ENCODE measurements around the gene ZNF451. TPM values are rescaled to one million over a fixed set of nuclear protein-coding genes. Genes with fewer than 3 reads are reported as not detected.

ZNF451 gene
- total RNA-seq, 1 experiment from 2014 or later = 72.2 TPM

GRCh38 chr6:57173886-57174510, 84.0 kb downstream of the ZNF451 start:
- no peak for TF ChIP-seq EZH2 (IDR thresholded peaks at IDR 0.05; ENCODE audit: borderline replicate concordance, low read depth, low read length, poor library complexity, severe bottlenecking)
- no peak for TF ChIP-seq CTCF (conservative IDR thresholded peaks at IDR 0.05; ENCODE audit: low read depth, low read length)
- ChIA-PET CTCF (no interaction called here), POLR2A (ENCODE audit: low non-redundant PET) (no interaction called here)
- H3K4me3 ChIP-seq (ENCODE audit: low read depth, low read length, poor library complexity, severe bottlenecking) = peak overlapping the region; percentile 83
- BruUV-seq (replicated peaks) = TSS peak; percentile 91
- no peaks in the 10 kb centered on the region for H3K9me3 ChIP-seq (ENCODE audit: low read depth, low read length, poor library complexity, severe bottlenecking)
- peak; percentile 63 for DNase-seq (ENCODE audit: low spot score)
- intact Hi-C loops (cut with micrococcal nuclease; ENCODE audit: unreplicated experiment) = loop anchor here (5.0 to 10.0 kb wide), 2 partner anchors 143 to 269 kb away; partner anchors contain the start of gene PRIM2
- H3K27ac ChIP-seq (ENCODE audit: low read depth, low read length, poor library complexity, severe bottlenecking) = peak overlapping the region; percentile 93
- H3K4me1 ChIP-seq (ENCODE audit: insufficient read depth, low read length, poor library complexity, severe bottlenecking) = peaks cover 16% of the 10 kb centered on the region
- H3K27me3 ChIP-seq (replicated peaks; ENCODE audit: insufficient read depth, low read depth, low read length, poor library complexity) = no peaks in the 10 kb centered on the region
- H3K36me3 ChIP-seq (ENCODE audit: insufficient read depth, low read length, poor library complexity, severe bottlenecking) = peaks cover 10% of the 10 kb centered on the region

- Histone ChIP-seq H3K27ac (ENCODE audit: low read depth, low read length, poor library complexity, severe bottlenecking) (peak overlapping the region; percentile 93), H3K4me1 (ENCODE audit: insufficient read depth, low read length, poor library complexity, severe bottlenecking) (peaks cover 21% of the 10 kb centered on the region), H3K36me3 (ENCODE audit: insufficient read depth, low read length, poor library complexity, severe bottlenecking) (peaks cover 10% of the 10 kb centered on the region), H3K4me3 (ENCODE audit: low read depth, low read length, poor library complexity, severe bottlenecking) (peak overlapping the region; percentile 83), H3K9me3 (ENCODE audit: low read depth, low read length, poor library complexity, severe bottlenecking) (no peaks in the 10 kb centered on the region), H3K27me3 (replicated peaks; ENCODE audit: insufficient read depth, low read depth, low read length, poor library complexity) (no peaks in the 10 kb centered on the region)
- TF ChIP-seq EZH2 (IDR thresholded peaks at IDR 0.05; ENCODE audit: borderline replicate concordance, low read depth, low read length, poor library complexity, severe bottlenecking) (no peak), CTCF (conservative IDR thresholded peaks at IDR 0.05; ENCODE audit: low read depth, low read length) (no peak)
- DNase-seq (ENCODE audit: low spot score) = no peak
- ChIA-PET POLR2A (ENCODE audit: low non-redundant PET) (no interaction called here), CTCF (no interaction called here)
- intact Hi-C loops (cut with micrococcal nuclease; ENCODE audit: unreplicated experiment) = loop anchor here (5.0 to 10.0 kb wide), 2 partner anchors 143 to 270 kb away; partner anchors contain the start of gene PRIM2
- BruUV-seq (replicated peaks) = no TSS peak
Observed at GRCh38 chr6:57174511-57174907, 84.5 kb downstream of the ZNF451 start.

GRCh38 chr6:57177545-57178265, 87.7 kb downstream of the ZNF451 start:
- ChIA-PET CTCF (no interaction called here), POLR2A (ENCODE audit: low non-redundant PET) (no interaction called here)
- TF ChIP-seq EZH2 (IDR thresholded peaks at IDR 0.05; ENCODE audit: borderline replicate concordance, low read depth, low read length, poor library complexity, severe bottlenecking) (no peak), CTCF (conservative IDR thresholded peaks at IDR 0.05; ENCODE audit: low read depth, low read length) (no peak)
- BruUV-seq (replicated peaks) = no TSS peak
- intact Hi-C loops (cut with micrococcal nuclease; ENCODE audit: unreplicated experiment) = loop anchor here (10.0 kb wide), 1 partner anchor 273 kb away; no protein-coding TSS in a partner anchor
- H3K36me3 ChIP-seq (ENCODE audit: insufficient read depth, low read length, poor library complexity, severe bottlenecking) = peaks cover 27% of the 10 kb centered on the region
- peaks cover 19% of the 10 kb centered on the region for H3K4me1 ChIP-seq (ENCODE audit: insufficient read depth, low read length, poor library complexity, severe bottlenecking)
- H3K27me3 ChIP-seq (replicated peaks; ENCODE audit: insufficient read depth, low read depth, low read length, poor library complexity) = no peaks in the 10 kb centered on the region
- DNase-seq (ENCODE audit: low spot score) = no peak
- H3K9me3 ChIP-seq (ENCODE audit: low read depth, low read length, poor library complexity, severe bottlenecking) = no peaks in the 10 kb centered on the region
- peak overlapping the region; percentile 45 for H3K27ac ChIP-seq (ENCODE audit: low read depth, low read length, poor library complexity, severe bottlenecking)
- no peak overlapping the region for H3K4me3 ChIP-seq (ENCODE audit: low read depth, low read length, poor library complexity, severe bottlenecking)

Data from A673 (cell line).